Measurements from ENCODE around the gene LRP6. TPM values are rescaled to one million over a fixed set of nuclear protein-coding genes. Genes with fewer than 3 reads are reported as not detected.

The LRP6 gene
- total and polyA plus RNA-seq, 12 donors: 3.5 to 31.9 (median 17.5) TPM

- Histone ChIP-seq H3K27me3 (no peaks in the 10 kb centered on the region), H3K9me3 (replicated peaks in 1 of 3) (no peaks in the 10 kb centered on the region), H3K4me3 (no peak overlapping the region), H3K36me3 (replicated peaks in 1 of 2) (no peaks in the 10 kb centered on the region), H3K27ac (no peak overlapping the region), H3K4me1 (replicated peaks in 1 of 2) (no peaks in the 10 kb centered on the region)
- intact Hi-C loops (cut with DNase I): no loop called here
- DNase-seq: no peak
- 64 to 81% (median 71%) methylated on average over 1 of the region's 1 CpG for WGBS, 4 donors
- TF ChIP-seq POLR2A (IDR thresholded peaks at IDR 0.05) (no peak), CTCF (IDR thresholded peaks at IDR 0.05) (no peak)
Observed at GRCh38 chr12:12290206-12290605, 23.4 kb upstream of the LRP6 start.

GRCh38 chr12:12286441-12286840 lies 19.6 kb upstream of the LRP6 start:
- intact Hi-C loops (cut with DNase I): no loop called here
- 94 to 95% (median 95%) methylated on average over 5 of the region's 5 CpGs for WGBS, 4 donors

GRCh38 chr12:12282761-12283425 lies 16.0 kb upstream of the LRP6 start:
- TF ChIP-seq CTCF (IDR thresholded peaks at IDR 0.05) (no peak), POLR2A (IDR thresholded peaks at IDR 0.05) (no peak)
- intact Hi-C loops (cut with DNase I): no loop called here
- no peak for DNase-seq
- Histone ChIP-seq H3K9me3 (replicated peaks in 1 of 3) (no peaks in the 10 kb centered on the region), H3K4me1 (replicated peaks in 1 of 2) (peaks cover 13 to 23% of the 10 kb centered on the region in 2 donors), H3K4me3 (no peak overlapping the region), H3K36me3 (replicated peaks in 1 of 2) (no peaks in the 10 kb centered on the region), H3K27me3 (no peaks in the 10 kb centered on the region), H3K27ac (peak overlapping the region in 2 of 5 donors; percentile 37 to 47)
- 30 to 32% (median 31%) methylated on average over 7 of the region's 7 CpGs for WGBS, 4 donors

More at GRCh38 chr12:12286441-12286840, 19.6 kb upstream of the LRP6 start:
- H3K4me3 ChIP-seq: no peak overlapping the region
- TF ChIP-seq CTCF (IDR thresholded peaks at IDR 0.05) (no peak), POLR2A (IDR thresholded peaks at IDR 0.05) (no peak)
- H3K9me3 ChIP-seq (replicated peaks in 1 of 3): no peaks in the 10 kb centered on the region
- H3K36me3 ChIP-seq (replicated peaks in 1 of 2): no peaks in the 10 kb centered on the region
- no peak overlapping the region for H3K27ac ChIP-seq
- H3K4me1 ChIP-seq (replicated peaks in 1 of 2): peaks cover 13 to 23% of the 10 kb centered on the region in 2 donors
- no peaks in the 10 kb centered on the region for H3K27me3 ChIP-seq
- peak in 1 of 7 donors; percentile 14 for DNase-seq

GRCh38 chr12:12282202-12282601 lies 15.4 kb upstream of the LRP6 start:
- no peak for DNase-seq
- Histone ChIP-seq H3K27ac (no peak overlapping the region), H3K4me3 (no peak overlapping the region), H3K9me3 (replicated peaks in 1 of 3) (no peaks in the 10 kb centered on the region), H3K36me3 (replicated peaks in 1 of 2) (no peaks in the 10 kb centered on the region), H3K27me3 (no peaks in the 10 kb centered on the region), H3K4me1 (replicated peaks in 1 of 2) (peaks cover 13 to 23% of the 10 kb centered on the region in 2 donors)
- TF ChIP-seq POLR2A (IDR thresholded peaks at IDR 0.05) (no peak), CTCF (IDR thresholded peaks at IDR 0.05) (no peak)
- WGBS, 4 donors: 38 to 49% (median 46%) methylated on average over 3 of the region's 3 CpGs
- intact Hi-C loops (cut with DNase I): no loop called here

Measured in adrenal gland (tissue), 12 donors.